RKO (cell line): ENCODE data around the gene APBA1.

Source experiments
- DNase-seq: peaks from one replicate; pipeline ENCODE4 v3.0.0-alpha.2; 2016; ENCODE audit warnings: low spot score

Gene APBA1

DNA sequence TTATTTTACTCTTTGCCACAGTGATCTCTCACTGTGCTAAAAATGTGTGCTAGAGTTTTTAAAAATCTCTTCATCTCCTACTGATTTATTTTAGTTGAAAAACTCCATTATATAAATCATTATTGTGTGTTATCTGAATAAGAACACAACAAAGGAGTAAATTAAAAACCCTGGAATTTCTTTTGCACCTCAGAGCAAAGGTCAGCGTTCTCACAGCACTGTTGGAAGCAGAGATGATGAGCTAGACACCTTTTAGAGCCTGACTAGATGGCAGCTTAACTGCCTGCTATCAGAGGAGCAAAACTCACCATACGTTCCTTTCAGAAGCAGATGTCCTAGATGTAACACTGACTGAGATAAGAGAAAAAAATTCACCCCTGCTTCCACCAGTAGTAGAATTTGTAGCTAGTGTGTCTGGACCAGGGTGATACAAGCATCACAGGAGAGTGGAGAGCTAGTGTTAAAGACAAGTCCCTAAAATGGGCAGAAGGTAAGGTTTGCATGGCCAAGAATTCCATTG lies 200.0 kb downstream of the APBA1 start:
- no peak for DNase-seq

DNA sequence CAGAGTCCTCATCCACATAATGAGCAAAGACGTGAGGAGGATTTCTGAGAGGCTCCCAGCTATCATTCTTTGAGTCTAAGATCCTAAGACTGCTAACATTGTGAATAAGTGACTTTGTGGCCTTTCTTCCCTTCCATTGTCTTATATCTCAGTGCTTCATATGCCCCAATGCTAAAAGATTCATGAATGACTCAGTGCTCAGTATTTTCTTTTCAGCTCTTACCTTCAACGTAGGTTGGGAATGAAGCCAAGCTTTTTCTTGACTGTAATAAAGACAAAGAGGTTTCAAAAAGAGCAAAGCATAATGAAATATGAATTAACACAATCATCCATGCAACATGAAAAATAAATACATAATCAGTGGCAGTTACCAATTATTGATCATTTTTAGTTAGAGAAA lies 200.7 kb downstream of the APBA1 start:
- no peak for DNase-seq

DNA sequence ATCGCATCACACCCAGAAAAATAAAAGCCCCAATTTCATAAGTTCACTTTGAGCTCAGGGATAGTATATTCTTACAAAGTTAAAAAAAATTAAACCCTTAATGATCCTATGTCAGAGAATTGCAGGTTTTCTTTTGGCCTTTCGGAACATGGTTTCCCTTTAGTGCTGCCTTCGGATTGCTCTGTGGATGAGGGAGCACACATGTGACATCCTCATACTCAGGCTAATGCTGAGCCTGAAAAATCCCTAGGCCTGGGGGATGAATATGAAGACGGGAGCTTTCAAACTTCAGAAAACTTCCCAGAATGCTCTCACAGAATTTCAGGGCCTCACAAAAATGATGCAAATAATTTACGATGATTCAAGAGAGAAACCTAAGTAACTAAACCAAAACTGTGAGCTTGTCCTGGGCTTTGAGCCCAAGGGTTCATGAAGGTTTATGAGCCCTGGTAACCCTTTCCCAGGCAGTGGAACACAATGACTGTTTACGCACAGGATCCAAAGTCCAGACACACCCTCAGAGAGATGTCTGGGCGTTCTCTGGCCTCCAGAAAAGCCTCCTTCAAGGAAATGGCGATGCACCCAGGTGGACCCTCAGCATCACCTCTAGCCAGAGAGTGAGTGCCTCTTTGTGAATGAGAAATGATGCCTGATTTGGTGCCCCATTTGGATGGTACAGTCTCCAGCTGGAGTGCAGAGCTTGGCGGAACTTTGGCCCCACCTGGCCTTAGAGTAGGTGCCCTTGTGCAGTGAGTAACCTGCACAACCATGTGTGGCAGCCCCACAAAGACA lies 201.8 kb downstream of the APBA1 start:
- DNase-seq: no peak

DNA sequence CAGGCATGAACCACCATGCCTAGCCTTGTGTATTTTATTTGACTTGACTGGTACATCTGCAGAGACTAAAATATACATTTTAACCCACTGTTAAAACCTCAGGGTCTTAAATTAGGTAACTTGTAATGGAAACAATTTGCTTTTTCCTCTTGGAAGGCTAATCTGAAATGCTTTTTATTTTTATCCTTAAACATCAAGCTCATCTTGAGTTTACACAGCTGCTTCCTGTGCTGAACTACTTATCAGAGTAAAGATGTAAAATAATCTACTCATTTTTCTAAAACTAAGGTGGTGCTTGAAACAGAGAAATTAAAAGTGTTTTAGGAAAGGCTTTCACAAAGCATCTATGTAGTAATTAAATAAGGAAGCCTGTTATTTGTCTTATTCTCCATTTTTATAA lies 203.0 kb downstream of the APBA1 start:
- no peak for DNase-seq

DNA sequence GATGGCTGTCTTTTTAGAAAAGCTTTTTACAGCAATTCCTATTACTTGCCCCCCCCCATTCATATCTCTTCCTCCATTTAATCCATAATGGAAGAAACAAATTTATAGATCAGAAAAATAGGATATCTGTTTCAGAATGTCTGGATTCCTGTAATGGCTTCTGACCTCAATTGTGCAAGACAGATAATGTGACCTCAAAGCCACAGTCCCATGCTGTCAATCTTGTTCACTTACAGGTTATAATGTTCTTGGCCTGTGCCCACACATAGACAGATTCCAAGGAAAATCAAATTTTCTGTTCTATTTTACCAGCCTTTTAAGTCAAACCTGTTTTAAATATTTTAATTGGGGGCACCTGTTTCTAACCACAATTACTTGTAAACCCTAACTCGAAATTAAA lies 203.8 kb downstream of the APBA1 start:
- DNase-seq: no peak

DNA sequence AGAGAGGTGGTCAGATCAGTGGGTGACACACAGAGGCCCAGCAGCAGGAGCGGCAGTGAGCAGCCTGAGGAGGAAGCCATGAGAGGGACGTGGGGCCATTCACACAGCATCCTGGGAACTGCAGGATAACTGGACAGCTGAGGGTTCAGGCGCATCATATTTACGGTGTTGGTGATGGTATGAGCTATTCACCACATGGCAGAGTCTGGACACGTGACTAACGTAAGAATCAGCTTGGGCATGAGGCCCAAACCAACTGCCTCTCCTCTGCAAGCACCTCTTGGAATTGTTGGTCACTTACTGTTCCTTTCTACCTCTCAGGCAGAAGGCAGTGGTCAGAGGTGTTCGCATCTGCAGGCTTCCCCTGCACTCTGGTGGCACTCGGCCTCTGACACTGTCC lies 206.0 kb downstream of the APBA1 start:
- no peak for DNase-seq

DNA sequence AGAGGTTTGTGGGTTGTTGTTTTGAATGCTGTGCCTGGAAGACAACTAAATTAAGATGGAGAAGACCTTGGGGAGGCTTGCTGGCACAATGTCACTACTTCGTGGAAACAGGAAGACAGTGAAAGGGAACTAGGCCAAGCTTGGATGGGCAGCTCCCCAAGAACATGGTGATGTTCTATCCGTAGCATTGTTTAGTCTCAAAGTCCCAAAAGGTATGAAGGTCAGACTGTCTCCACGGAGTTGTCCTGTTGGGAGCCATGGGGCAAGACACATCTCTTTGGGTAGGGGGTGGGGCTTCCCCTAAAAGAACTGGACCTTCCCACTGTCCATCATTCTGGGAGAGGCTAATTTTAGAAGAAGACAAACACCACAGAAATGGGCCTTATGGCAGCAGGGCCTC lies 206.7 kb downstream of the APBA1 start:
- no peak for DNase-seq

DNA sequence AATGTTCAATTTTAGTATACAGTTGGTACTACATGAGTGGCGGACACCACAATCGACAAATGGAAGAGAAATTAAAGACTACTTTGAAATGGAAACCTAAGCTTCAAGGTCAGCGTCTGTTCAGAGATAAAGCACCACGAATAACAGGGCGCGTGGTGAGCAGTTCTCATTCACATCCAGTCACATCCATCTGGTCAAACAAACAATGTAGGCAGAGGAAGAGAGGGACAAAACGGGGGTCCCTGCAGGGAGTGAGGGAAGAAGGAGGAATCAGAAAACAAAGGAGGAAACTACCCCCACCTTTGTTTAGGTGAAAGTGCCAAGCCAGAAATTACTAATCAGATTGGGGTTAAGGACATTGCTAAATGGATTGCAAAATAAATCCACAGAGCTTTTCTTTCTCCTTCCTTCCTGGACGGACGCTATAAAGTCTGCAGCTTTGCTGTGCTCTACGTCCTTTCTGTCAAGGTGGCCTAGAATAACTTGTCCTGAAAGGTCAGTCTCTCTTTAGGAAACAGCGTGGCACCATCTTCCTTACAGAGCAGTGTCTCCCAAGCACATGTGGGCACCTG lies 208.6 kb downstream of the APBA1 start:
- DNase-seq: no peak

DNA sequence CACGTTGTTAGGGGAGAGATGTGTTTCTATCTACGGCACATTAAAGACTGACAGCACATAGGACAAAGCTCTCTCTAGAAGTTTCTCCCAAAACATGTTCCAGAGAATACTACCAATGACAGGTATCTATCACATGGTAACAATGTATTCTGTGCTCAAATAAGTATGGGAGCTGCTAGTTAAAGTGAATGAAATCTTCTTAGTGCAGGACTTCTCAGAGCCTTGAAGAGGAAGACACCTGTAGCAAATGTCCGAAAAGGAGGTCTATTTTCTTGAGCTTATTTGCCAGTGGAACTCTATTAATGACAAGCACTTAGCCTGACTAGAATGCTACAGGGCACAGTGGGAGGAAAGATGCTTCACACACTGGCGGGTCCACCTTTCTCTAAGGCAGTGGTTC lies 209.8 kb downstream of the APBA1 start:
- DNase-seq: no peak

DNA sequence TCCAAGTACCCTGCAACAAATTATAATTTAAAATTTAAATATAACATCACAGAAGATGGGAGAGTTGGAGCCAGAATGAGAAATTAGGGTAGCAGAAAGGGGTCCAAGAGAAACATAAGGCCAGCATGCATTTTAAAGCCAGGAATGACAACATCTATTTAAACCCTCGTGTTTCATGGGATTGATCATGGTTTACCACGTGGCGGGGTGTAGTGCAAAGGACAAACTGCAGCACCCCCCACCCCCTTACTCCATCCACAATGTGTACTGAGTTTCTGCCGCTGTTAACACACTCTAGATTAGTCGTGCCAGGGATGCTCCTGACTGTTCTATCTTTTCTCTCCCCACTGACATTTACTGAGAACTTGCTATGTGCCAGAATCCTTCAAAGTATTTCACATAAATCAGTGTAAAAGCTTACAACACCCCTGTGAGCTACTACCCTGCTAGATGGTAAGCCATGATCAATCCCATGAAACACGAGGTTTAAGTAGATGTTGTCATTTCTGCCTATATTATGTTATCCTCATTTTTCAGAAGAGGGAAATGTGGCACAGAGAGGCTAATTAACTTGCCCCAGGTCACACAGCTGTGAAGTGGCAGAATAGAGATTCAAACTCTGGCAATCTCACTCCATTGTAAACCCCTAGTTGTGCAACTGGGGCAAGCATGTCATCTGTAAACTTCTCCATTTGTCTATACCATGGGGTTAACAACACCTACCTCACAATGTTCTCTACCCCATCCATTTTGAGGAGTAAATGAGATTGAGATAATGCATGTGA lies 210.9 kb downstream of the APBA1 start:
- DNase-seq: no peak

DNA sequence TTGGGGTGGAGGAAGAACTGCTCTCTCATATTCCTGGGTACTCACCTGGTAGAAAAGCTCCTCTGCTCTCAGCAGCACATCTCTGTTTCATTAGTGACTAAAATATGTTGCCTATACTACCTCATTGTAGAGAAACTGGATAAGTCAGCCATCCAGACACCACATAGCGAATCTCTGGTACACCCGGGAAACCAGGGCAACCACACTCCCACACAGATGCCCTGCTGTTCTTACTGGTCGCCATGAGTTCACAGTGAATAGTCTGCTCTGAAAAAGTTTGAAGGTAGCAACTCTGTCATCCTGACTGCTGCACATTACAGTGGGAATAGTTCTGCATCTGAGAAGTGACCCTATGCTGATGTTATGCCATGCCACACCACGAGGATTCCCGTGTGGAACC lies 212.2 kb downstream of the APBA1 start:
- DNase-seq: no peak

DNA sequence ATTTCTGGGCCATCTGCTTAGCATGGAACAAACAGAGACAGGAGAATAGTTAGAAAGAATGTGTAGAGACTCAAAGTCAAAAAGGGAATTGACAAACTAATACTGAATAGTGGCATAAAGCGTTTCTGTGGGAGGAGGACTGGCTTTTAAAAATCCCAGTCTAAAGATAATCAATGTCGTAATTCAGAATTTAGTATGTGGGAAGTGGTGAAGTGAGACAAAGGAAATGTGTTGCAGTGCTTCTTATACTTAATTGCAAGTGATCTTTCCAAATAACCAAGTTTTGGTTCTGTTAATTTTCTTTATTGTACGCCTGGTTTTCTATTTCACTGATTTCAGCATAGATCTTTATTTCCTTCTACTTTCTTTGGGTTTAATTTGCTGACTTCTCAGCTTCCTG lies 214.0 kb downstream of the APBA1 start:
- DNase-seq: no peak

DNA sequence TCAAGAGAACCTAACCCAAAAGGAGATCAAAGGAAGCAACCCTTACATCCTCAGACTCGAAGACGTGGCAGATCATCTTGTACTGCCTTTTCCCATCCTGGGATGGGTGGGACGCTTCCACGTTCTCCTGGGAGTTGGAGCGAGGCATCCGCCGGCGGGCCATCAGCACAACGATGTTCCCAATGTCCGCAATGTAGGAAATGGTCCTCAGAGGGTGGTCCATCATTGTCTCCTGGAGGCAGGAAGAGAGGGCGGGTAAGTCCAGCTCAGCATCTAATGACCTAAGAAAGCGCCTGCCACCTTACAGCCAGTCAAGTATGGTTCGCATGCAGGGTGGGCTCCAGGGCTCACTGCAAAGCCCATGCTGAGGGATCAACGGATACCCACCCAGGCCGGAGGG lies 216.0 kb downstream of the APBA1 start:
- no peak for DNase-seq

DNA sequence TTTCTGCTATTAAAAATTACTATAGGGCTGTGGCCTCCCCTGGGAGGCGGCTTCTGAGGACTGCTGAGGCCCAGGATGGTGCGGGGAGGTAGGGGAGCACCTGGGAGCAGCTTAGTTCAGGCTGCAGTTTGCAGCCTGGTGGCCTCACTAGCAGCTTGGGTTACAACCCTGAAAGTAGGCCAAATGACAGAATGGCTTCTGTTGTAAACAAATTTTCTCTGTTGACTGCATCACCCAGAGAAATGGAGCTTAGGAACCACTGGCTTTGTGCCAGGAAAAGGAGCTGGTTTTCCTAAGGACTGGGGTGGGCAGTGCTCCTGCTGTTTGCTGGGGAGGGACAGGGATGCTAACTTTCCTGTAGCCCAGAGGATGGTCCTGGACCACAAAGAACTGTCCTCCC lies 216.9 kb downstream of the APBA1 start:
- DNase-seq: no peak

DNA sequence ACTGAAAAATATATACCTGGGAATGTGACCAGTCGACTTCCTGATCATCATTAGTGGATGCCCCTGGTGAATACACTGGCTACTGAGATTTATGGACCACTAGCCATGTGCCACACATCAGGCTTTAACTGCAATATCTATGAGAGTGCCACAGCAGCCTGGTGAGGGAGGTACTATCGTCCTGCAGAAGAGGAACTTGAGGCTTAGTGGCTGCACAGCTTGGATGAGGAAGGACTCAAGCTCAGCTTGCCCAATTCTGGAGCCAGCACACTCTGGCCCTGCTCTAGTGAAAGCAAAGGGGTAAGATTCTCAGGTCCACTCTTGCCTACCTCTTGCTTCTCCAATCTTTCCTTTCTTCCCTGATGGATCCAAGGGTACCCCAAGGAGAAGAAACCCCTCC lies 217.8 kb downstream of the APBA1 start:
- DNase-seq: no peak

DNA sequence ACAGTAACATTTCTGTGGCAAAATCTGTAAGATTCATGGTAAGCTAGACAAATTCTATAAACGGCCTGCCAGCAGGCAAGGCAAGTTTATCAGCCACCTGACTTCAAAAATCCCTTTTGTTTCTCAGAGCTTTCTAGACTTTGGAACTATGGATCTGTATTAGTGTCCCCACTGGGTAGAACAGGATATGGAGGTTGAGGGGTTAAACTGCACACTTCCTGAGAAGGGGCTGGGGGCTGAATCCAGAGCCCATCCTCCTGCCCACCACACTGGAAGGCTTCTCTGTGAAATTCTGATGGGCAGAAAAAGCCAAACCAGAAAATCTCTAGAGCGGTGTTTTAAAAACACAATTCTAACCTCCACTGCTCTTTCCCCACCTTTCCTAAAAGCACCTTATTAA lies 218.4 kb downstream of the APBA1 start:
- DNase-seq: no peak

DNA sequence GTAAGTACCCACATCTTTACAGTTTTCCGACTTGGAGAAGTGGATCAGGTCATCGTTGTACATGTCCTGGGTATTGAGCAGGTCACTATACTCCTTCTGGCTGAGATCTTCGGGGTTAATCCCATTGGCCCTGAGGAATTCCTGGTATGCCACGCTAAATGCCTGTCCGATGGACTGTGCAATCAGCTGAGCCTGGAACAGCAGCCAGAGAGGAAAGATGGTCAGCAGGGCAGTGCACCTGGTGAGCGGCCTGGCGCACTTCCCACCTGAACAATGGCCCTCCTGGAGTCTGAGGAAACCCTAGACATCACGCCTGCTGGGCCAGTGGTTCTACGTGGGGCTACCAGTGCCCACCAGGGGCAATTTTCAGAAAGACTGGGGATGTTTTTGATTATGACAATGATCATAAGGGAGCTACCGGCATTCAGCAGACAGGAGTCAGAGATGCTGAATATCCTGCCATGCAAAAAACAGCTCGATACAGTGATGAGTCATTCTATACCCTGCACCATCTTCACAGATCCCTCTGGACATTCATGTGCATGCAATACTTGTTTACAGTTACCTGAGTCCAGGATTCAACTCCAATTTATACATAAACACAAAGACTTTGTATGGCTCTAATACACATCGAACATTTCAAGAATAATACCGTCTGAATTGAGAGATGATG lies 219.9 kb downstream of the APBA1 start:
- DNase-seq: no peak

DNA sequence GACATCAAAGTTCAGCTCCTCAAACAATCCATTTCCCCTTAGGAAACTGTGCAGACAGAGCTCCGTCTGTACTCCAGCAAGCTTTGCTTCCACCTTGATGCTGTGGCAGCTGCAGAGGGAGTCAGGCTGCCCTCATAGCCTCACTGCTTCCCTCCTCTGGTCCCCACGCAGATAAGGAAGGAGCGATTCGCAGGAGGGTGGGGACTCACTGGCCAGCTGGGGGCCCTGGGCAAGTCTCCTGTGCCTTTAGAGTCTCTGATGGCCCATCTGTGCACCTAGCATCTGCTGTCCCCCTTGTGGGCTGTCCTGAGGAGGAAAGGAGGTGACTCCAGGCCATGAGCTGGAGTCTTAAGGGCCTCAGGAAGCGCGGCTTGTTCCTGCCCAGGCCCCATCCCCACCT lies 225.7 kb downstream of the APBA1 start:
- no peak for DNase-seq

DNA sequence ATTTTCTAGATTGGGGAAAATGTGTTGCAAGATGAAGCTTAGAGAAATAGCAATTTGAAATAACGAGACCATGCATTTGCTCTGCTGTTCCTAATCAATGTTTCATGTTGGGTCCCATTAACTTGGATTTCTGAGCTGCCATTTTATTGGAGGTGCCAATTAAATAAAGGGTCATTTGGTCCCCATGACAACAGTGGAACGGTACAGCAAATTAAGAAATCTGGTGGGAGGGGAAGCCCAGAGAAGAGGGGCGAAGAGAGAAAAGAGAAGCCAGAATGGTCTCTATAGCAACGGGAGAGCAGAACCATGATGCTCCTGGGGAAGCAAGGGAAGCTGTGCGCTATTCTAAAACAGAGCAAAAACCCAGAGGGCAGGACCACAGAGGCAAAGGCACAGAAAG lies 226.9 kb downstream of the APBA1 start:
- no peak for DNase-seq

DNA sequence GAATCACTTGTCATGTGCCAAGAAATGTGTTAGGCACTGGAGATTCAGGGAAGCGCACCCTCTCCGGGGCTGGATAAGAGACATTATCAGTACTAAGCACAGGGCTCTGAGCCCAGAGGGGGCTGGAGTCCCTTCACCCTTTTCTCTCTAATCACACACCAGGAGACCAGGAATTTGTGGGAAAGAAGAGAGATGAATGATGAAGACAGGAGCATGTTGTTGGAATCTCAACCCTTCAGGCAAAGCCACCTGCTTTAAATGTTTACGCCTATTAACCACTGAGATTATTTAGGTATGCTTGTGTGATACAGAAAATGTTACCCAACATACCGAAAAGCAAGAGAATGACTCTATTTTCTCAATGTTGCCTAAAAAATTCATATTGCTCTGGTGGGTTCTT lies 227.4 kb downstream of the APBA1 start:
- DNase-seq: no peak

DNA sequence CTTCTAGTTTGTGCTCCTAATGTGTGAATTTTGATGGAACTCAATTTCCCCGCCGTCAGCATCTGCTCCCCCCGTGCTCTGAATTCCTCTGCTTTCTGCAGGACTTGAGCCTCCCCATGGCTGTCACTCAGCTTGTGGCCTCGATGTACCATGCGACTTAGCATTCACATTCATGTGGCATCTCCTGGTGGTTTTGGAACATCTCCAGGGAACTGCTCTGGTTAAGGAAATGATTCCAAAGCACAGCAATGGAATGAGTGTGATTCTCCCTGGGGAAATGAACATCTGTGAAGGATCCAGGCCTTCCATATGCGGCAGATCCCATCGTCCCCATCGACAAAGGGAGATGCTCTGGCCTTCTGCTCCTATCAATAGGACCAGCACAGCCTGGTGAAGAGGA lies 228.2 kb downstream of the APBA1 start:
- no peak for DNase-seq

DNA sequence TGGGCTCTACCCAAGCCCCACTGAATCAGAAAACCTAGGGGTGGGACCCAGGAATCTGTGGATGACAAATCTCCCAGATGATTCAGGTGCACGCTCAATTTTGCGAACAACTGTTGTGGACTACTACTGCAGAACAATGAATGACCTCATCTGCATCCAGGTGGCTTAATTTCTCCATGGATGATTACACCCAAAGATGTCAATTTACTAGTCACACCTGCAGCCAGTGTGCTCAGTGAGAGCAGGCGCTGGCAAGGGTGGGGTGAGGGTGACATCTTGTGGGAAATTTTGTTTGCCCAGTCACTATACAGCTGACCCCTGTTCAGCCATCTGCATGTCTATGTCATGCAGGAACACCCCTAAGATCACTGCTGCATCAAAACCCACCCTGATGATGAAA lies 229.0 kb downstream of the APBA1 start:
- no peak for DNase-seq

DNA sequence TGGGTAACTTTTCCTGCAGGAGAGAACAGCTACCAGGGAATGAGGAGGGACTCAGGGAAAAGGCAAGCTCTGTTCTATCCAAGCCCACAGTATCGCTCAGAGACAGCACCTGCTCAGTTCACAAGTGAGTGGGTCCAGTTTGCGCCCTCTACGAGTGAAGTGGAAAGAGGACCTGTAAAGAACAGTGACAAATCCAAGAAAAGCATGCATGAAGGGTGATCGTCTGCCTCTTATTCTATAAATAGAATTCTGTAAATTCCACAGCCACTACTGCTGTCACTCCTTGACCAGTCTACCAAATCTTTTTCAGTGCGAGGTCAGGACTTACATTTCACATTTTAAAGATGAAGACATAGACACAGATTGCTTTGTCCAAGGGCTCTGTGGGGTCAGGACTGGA lies 229.7 kb downstream of the APBA1 start:
- no peak for DNase-seq
